GM10847 (cell line): ENCODE data around the gene PPIL4.

Source experiments
- POLR2A ChIP-seq: IDR thresholded peaks from 2 replicates; pipeline ENCODE4 v1.6.1; 2011; ENCODE audit not compliant: insufficient read length; ENCODE audit errors: extremely low read depth

The PPIL4 gene

GRCh38 chr6:149474108-149474935 is 71.5 kb downstream of the PPIL4 start:
- no peak for TF ChIP-seq POLR2A

- TF ChIP-seq POLR2A: no peak
These were observed 72.5 kb downstream of the PPIL4 start for GRCh38 chr6:149473080-149474052.

- TF ChIP-seq POLR2A: no peak
These were observed 73.6 kb downstream of the PPIL4 start for GRCh38 chr6:149472241-149472640.

GRCh38 chr6:149471801-149472200 is 74.0 kb downstream of the PPIL4 start:
- no peak for TF ChIP-seq POLR2A

GRCh38 chr6:149470948-149471347 is 74.9 kb downstream of the PPIL4 start:
- TF ChIP-seq POLR2A: no peak

GRCh38 chr6:149468179-149468578 is 77.7 kb downstream of the PPIL4 start:
- no peak for TF ChIP-seq POLR2A

- TF ChIP-seq POLR2A: no peak
These were observed 78.6 kb downstream of the PPIL4 start for GRCh38 chr6:149467265-149467664.

GRCh38 chr6:149464411-149464810 is 81.4 kb downstream of the PPIL4 start:
- no peak for TF ChIP-seq POLR2A

GRCh38 chr6:149463781-149464180 is 82.1 kb downstream of the PPIL4 start:
- TF ChIP-seq POLR2A: no peak

- TF ChIP-seq POLR2A: no peak
These were observed 84.2 kb downstream of the PPIL4 start for GRCh38 chr6:149461670-149462069.

- no peak for TF ChIP-seq POLR2A
These were observed 86.1 kb downstream of the PPIL4 start for GRCh38 chr6:149459761-149460160.

- TF ChIP-seq POLR2A: no peak
These were observed 87.0 kb downstream of the PPIL4 start for GRCh38 chr6:149458806-149459205.

GRCh38 chr6:149458196-149458595 is 87.6 kb downstream of the PPIL4 start:
- TF ChIP-seq POLR2A: no peak

- no peak for TF ChIP-seq POLR2A
These were observed 88.4 kb downstream of the PPIL4 start for GRCh38 chr6:149457316-149457884.

GRCh38 chr6:149456311-149457021 is 89.4 kb downstream of the PPIL4 start:
- no peak for TF ChIP-seq POLR2A
